Stimulated activated CD4-positive, alpha-beta T cell treated with anti-CD3 and anti-CD28 coated beads, Interleukin-2, amount 100 ng/mL, for 4 hours (primary cell): ENCODE data around the gene GRID1.

ENCODE experiments used
- DNase-seq: peaks from one replicate; pipeline ENCODE4 v3.0.0-alpha.2; 2020; ENCODE audit warnings: low read depth

GRID1 gene

GRCh38 chr10:85645926-85646711 lies 720.5 kb downstream of the GRID1 start:
- no peak for DNase-seq

GRCh38 chr10:85645053-85645452 lies 721.5 kb downstream of the GRID1 start:
- no peak for DNase-seq

- DNase-seq = no peak
Observed at GRCh38 chr10:85643845-85644525, 722.6 kb downstream of the GRID1 start.

GRCh38 chr10:85643171-85643844 lies 723.3 kb downstream of the GRID1 start:
- no peak for DNase-seq

- DNase-seq = no peak
Observed at GRCh38 chr10:85642421-85643170, 724.0 kb downstream of the GRID1 start.

- no peak for DNase-seq
Observed at GRCh38 chr10:85642082-85642420, 724.5 kb downstream of the GRID1 start.

GRCh38 chr10:85641479-85642009 lies 725.1 kb downstream of the GRID1 start:
- DNase-seq = no peak

- no peak for DNase-seq
Observed at GRCh38 chr10:85638797-85639196, 727.8 kb downstream of the GRID1 start.

- DNase-seq = no peak
Observed at GRCh38 chr10:85635650-85636049, 730.9 kb downstream of the GRID1 start.

GRCh38 chr10:85624511-85624910 lies 742.1 kb downstream of the GRID1 start:
- no peak for DNase-seq

- DNase-seq = no peak
Observed at GRCh38 chr10:85623758-85624157, 742.8 kb downstream of the GRID1 start.

GRCh38 chr10:85623342-85623741 lies 743.3 kb downstream of the GRID1 start:
- no peak for DNase-seq

GRCh38 chr10:85622425-85622824 lies 744.2 kb downstream of the GRID1 start:
- DNase-seq = no peak

- DNase-seq = no peak
Observed at GRCh38 chr10:85621562-85621961, 745.0 kb downstream of the GRID1 start.

- DNase-seq = no peak
Observed at GRCh38 chr10:85620807-85621206, 745.8 kb downstream of the GRID1 start.

- DNase-seq = no peak
Observed at GRCh38 chr10:85619832-85620231, 746.8 kb downstream of the GRID1 start.

GRCh38 chr10:85618841-85619240 lies 747.8 kb downstream of the GRID1 start:
- no peak for DNase-seq

GRCh38 chr10:85617751-85618546 lies 748.6 kb downstream of the GRID1 start:
- no peak for DNase-seq

GRCh38 chr10:85615556-85615955 lies 751.0 kb downstream of the GRID1 start:
- no peak for DNase-seq

GRCh38 chr10:85614981-85615380 lies 751.6 kb downstream of the GRID1 start:
- no peak for DNase-seq

- no peak for DNase-seq
Observed at GRCh38 chr10:85614566-85614965, 752.0 kb downstream of the GRID1 start.
